ENCODE data around the gene AKT3.

GRCh38 chr1:243849421-243850201 lies 432 bp downstream of the AKT3 start:
- TF ChIP-seq CTCF (IDR thresholded peaks at IDR 0.05): no peak
- no peak for TF ChIP-seq POLR2A (IDR thresholded peaks at IDR 0.05)
- TF ChIP-seq EP300 (IDR thresholded peaks at IDR 0.05): no peak

All from suprapubic skin (tissue), 3 donors.